Measurements from ENCODE around the gene OSBP. TPM values are rescaled to one million over a fixed set of nuclear protein-coding genes. Genes with fewer than 3 reads are reported as not detected.

Gene OSBP
- total RNA-seq, 1 experiment from 2014 or later, result 43.8 TPM

GRCh38 chr11:59575505-59575904, 40.1 kb downstream of the OSBP start:
- intact Hi-C loops (cut with micrococcal nuclease), result no loop called here
- TF ChIP-seq TCF7L2 (IDR thresholded peaks at IDR 0.05; ENCODE audit: borderline replicate concordance, extremely low read depth, insufficient read depth, insufficient read length) (no peak), SP1 (IDR thresholded peaks at IDR 0.05; ENCODE audit: low read depth) (no peak), EGR1 (IDR thresholded peaks at IDR 0.05; ENCODE audit: low read depth) (no peak), EZH2phosphoT487 (IDR thresholded peaks at IDR 0.05; ENCODE audit: borderline replicate concordance) (no peak), JUND (IDR thresholded peaks at IDR 0.05) (no peak), REST (IDR thresholded peaks at IDR 0.05; ENCODE audit: low read depth) (no peak), FOSL1 (IDR thresholded peaks at IDR 0.05; ENCODE audit: low read depth) (no peak), EZH2 (IDR thresholded peaks at IDR 0.05) (no peak), CTCF (IDR thresholded peaks at IDR 0.05 in 2 of 3, conservative IDR thresholded peaks at IDR 0.05 in 1 of 3; ENCODE audit: borderline replicate concordance in 1 of 3, insufficient read depth in 1 of 3, low read depth in 2 of 3, low read length in 2 of 3) (no peak), RAD21 (IDR thresholded peaks at IDR 0.05; ENCODE audit: low read depth) (no peak)
- POLR2A ChIA-PET, result interaction anchor here (1.7 kb wide), 1 partner anchor 10 kb away, joined by 3 read pairs; no protein-coding TSS in a partner anchor

More at GRCh38 chr11:59575505-59575904, 40.1 kb downstream of the OSBP start:
- Histone ChIP-seq H3K27me3 (ENCODE audit: insufficient read depth, low read length) (no peaks in the 10 kb centered on the region), H3K4me3 (replicated peaks in 1 of 2; ENCODE audit: low read depth in 1 of 2, low read length in 2 of 2) (no peak overlapping the region), H3K9me2 (ENCODE audit: insufficient read depth) (no peaks in the 10 kb centered on the region), H3K4me1 (ENCODE audit: control insufficient read depth in 1 of 2, insufficient read depth in 2 of 2, low read length in 2 of 2) (peaks cover 0 to 11% of the 10 kb centered on the region in 2 experiments; a peak in 3 of 4 replicates), H3K9ac (ENCODE audit: low read length) (no peak overlapping the region), H3K4me2 (ENCODE audit: low read length) (no peak overlapping the region), H3K79me2 (ENCODE audit: insufficient read depth, low read length) (no peaks in the 10 kb centered on the region), H2AFZ (ENCODE audit: low read depth, low read length, poor library complexity, severe bottlenecking) (no peak overlapping the region), H3K27ac (ENCODE audit: low read depth, low read length) (no peak overlapping the region), H4K20me1 (ENCODE audit: insufficient read depth) (no peaks in the 10 kb centered on the region), H3K9me3 (ENCODE audit: control insufficient read depth in 1 of 2, insufficient read depth in 1 of 2, low read depth in 1 of 2, low read length in 2 of 2) (no peaks in the 10 kb centered on the region), H3K36me3 (ENCODE audit: control insufficient read depth in 1 of 2, insufficient read depth in 2 of 2, low read length in 2 of 2) (peaks cover 12 to 30% of the 10 kb centered on the region in 2 experiments; a peak in 3 of 4 replicates)
- ChIA-PET CTCF (no interaction called here), RAD21 (ENCODE audit: low non-redundant PET in 1 of 2, low total read pairs in 2 of 2, uncharacterized antibody in 2 of 2, unreplicated experiment in 2 of 2) (no interaction called here)
- BruUV-seq (replicated peaks), result no TSS peak
- ATAC-seq (no peak), DNase-seq (ENCODE audit: low read depth, low spot score) (no peak)
